ENCODE measurements around the gene NUP205. TPM values are rescaled to one million over a fixed set of nuclear protein-coding genes. Genes with fewer than 3 reads are reported as not detected.
A peak's percentile ranks its signal among the peaks of the same experiment; 100 is the strongest.

NUP205 gene
- total and polyA plus RNA-seq, 2 of the 13 experiments (the other 11 are each of a cell fraction or from before 2014, with no cell fraction given) = 46.2 to 87.2 TPM

DNA sequence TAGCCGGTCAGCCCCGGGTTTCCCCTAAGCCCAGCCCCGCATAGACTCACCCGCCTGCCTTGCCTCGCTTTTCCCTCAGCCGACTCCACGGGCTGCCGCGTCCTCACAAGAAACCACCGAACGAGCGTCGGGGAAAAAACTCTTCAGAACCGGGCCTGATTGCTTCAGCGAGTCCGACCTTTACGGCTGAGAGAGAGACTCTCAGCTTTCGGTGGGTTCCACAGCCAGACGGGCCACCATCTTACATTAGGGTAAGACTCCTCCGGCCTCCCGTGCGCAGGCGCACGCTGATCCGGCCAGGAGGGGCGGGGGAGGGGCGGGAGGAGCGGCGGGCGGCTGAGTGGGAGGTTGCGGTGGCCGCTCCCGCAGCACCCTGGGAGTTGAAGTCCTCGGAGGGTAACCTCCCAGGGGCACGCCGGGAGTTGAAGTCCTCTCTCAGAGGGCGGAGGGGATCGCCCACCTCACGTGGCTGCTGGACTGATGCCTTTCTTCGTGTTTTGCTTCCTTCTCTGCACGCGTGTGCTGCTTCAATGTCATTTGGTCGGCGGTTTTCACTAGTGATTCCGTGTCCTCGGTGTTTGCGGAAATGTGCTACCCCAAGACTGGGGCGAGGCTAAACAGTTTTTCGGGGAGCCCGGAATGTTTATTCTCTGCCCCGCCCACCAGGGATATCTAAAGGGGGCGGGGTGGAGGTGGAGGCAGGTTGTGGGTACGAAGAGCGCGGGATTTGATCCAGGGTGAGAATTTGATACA is 47.7 kb upstream of the NUP205 start, which contains the start of gene CNOT4 (continued):
- TF ChIP-seq ZC3H13 (CRISPR knock-in tag; IDR thresholded peaks at IDR 0.05) (0 out of 2 replicates have a peak, but pooled peaks have one; percentile 74), ZNF652 (CRISPR knock-in tag; IDR thresholded peaks at IDR 0.05; ENCODE audit: borderline replicate concordance, low read depth) (no peak), ZNF468 (CRISPR knock-in tag; IDR thresholded peaks at IDR 0.05) (no peak), ELF1 (CRISPR knock-in tag; IDR thresholded peaks at IDR 0.05) (peak; percentile 69; the same call in 1 of the 2 replicates), NR2F2 (IDR thresholded peaks at IDR 0.05; ENCODE audit: borderline replicate concordance, low read depth) (no peak), DPF2 (CRISPR knock-in tag; IDR thresholded peaks at IDR 0.05; ENCODE audit: borderline replicate concordance, low read depth) (no peak), FOXA1 (IDR thresholded peaks at IDR 0.05) (no peak), FOXA1 (CRISPR knock-in tag; IDR thresholded peaks at IDR 0.05) (no peak), ZNF556 (CRISPR knock-in tag; IDR thresholded peaks at IDR 0.05; ENCODE audit: borderline replicate concordance) (peak; percentile 80; the same call in 1 of the 2 replicates), ZNF230 (CRISPR knock-in tag; IDR thresholded peaks at IDR 0.05) (no peak), EHMT2 (IDR thresholded peaks at IDR 0.05; ENCODE audit: borderline replicate concordance, low read depth, low read length) (no peak), ZNF572 (CRISPR knock-in tag; IDR thresholded peaks at IDR 0.05) (no peak), ATF7 (IDR thresholded peaks at IDR 0.05) (no peak), ATF7 (CRISPR knock-in tag; IDR thresholded peaks at IDR 0.05) (no peak), FLYWCH1 (CRISPR knock-in tag; IDR thresholded peaks at IDR 0.05) (no peak), YY1 (IDR thresholded peaks at IDR 0.05; ENCODE audit: insufficient read depth, insufficient replicate concordance, low read depth, low read length) (peak; percentile 91), CBX2 (IDR thresholded peaks at IDR 0.05; ENCODE audit: low read depth, low read length) (no peak), CBX2 (CRISPR knock-in tag; IDR thresholded peaks at IDR 0.05; ENCODE audit: low read depth) (no peak)
- TF ChIP-seq, protein P1, sequence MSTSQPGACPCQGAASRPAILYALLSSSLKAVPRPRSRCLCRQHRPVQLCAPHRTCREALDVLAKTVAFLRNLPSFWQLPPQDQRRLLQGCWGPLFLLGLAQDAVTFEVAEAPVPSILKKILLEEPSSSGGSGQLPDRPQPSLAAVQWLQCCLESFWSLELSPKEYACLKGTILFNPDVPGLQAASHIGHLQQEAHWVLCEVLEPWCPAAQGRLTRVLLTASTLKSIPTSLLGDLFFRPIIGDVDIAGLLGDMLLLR (CRISPR knock-in tag; IDR thresholded peaks at IDR 0.05) = peak; percentile 47; the same call in 1 of the 2 replicates
- TF ChIP-seq, protein P2, sequence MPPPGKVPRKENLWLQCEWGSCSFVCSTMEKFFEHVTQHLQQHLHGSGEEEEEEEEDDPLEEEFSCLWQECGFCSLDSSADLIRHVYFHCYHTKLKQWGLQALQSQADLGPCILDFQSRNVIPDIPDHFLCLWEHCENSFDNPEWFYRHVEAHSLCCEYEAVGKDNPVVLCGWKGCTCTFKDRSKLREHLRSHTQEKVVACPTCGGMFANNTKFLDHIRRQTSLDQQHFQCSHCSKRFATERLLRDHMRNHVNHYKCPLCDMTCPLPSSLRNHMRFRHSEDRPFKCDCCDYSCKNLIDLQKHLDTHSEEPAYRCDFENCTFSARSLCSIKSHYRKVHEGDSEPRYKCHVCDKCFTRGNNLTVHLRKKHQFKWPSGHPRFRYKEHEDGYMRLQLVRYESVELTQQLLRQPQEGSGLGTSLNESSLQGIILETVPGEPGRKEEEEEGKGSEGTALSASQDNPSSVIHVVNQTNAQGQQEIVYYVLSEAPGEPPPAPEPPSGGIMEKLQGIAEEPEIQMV (CRISPR knock-in tag; IDR thresholded peaks at IDR 0.05; ENCODE audit: low read depth) = no peak; the same call in 1 of the 2 replicates
- TF ChIP-seq, protein P3, sequence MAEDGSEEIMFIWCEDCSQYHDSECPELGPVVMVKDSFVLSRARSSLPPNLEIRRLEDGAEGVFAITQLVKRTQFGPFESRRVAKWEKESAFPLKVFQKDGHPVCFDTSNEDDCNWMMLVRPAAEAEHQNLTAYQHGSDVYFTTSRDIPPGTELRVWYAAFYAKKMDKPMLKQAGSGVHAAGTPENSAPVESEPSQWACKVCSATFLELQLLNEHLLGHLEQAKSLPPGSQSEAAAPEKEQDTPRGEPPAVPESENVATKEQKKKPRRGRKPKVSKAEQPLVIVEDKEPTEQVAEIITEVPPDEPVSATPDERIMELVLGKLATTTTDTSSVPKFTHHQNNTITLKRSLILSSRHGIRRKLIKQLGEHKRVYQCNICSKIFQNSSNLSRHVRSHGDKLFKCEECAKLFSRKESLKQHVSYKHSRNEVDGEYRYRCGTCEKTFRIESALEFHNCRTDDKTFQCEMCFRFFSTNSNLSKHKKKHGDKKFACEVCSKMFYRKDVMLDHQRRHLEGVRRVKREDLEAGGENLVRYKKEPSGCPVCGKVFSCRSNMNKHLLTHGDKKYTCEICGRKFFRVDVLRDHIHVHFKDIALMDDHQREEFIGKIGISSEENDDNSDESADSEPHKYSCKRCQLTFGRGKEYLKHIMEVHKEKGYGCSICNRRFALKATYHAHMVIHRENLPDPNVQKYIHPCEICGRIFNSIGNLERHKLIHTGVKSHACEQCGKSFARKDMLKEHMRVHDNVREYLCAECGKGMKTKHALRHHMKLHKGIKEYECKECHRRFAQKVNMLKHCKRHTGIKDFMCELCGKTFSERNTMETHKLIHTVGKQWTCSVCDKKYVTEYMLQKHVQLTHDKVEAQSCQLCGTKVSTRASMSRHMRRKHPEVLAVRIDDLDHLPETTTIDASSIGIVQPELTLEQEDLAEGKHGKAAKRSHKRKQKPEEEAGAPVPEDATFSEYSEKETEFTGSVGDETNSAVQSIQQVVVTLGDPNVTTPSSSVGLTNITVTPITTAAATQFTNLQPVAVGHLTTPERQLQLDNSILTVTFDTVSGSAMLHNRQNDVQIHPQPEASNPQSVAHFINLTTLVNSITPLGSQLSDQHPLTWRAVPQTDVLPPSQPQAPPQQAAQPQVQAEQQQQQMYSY (CRISPR knock-in tag; IDR thresholded peaks at IDR 0.05) = no peak
- TF ChIP-seq, protein P4, sequence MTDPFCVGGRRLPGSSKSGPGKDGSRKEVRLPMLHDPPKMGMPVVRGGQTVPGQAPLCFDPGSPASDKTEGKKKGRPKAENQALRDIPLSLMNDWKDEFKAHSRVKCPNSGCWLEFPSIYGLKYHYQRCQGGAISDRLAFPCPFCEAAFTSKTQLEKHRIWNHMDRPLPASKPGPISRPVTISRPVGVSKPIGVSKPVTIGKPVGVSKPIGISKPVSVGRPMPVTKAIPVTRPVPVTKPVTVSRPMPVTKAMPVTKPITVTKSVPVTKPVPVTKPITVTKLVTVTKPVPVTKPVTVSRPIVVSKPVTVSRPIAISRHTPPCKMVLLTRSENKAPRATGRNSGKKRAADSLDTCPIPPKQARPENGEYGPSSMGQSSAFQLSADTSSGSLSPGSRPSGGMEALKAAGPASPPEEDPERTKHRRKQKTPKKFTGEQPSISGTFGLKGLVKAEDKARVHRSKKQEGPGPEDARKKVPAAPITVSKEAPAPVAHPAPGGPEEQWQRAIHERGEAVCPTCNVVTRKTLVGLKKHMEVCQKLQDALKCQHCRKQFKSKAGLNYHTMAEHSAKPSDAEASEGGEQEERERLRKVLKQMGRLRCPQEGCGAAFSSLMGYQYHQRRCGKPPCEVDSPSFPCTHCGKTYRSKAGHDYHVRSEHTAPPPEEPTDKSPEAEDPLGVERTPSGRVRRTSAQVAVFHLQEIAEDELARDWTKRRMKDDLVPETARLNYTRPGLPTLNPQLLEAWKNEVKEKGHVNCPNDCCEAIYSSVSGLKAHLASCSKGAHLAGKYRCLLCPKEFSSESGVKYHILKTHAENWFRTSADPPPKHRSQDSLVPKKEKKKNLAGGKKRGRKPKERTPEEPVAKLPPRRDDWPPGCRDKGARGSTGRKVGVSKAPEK (CRISPR knock-in tag; IDR thresholded peaks at IDR 0.05; ENCODE audit: borderline replicate concordance) = no peak

Measured in HepG2 (cell line).